Parathyroid adenoma (tissue), 2 donors: ENCODE results near the gene CHIT1.

ENCODE experiments used
- H2AFZ ChIP-seq: fragments of 300-600 bp; sonication (generic); one replicate; pipeline ENCODE4 v1.7.0; 2017; ENCODE audit warnings: antibody characterized with exemption, mild to moderate bottlenecking
- H3K27ac ChIP-seq: fragments of 300-600 bp; sonication (generic); one replicate; pipeline ENCODE4 v1.7.0; 2017
- H3K27me3 ChIP-seq: fragments of 300-600 bp; sonication (generic); one replicate; pipeline ENCODE4 v1.7.0; 2017; ENCODE audit warnings: low read length; ENCODE audit not compliant: control insufficient read depth, insufficient read depth
- H3K36me3 ChIP-seq: fragments of 300-600 bp; sonication (generic); one replicate; pipeline ENCODE4 v1.7.0; 2017; ENCODE audit warnings: low read length; ENCODE audit not compliant: control insufficient read depth, insufficient read depth
- H3K4me1 ChIP-seq: fragments of 300-600 bp; sonication (generic); one replicate; pipeline ENCODE4 v1.7.0; 2017; ENCODE audit warnings: control low read depth
- H3K4me2 ChIP-seq: fragments of 300-600 bp; sonication (generic); one replicate; pipeline ENCODE4 v1.7.0; 2017; ENCODE audit warnings: low read length
- H3K4me3 ChIP-seq: fragments of 300-600 bp; sonication (generic); one replicate; pipeline ENCODE4 v1.7.0; 2017; ENCODE audit warnings: low read depth, low read length
- H3K79me2 ChIP-seq: fragments of 300-600 bp; sonication (generic); one replicate; pipeline ENCODE4 v1.7.0; 2017; ENCODE audit warnings: control low read depth
- H3K9ac ChIP-seq: fragments of 300-600 bp; sonication (generic); one replicate; pipeline ENCODE4 v1.7.0; 2017; ENCODE audit warnings: mild to moderate bottlenecking
- H3K9me3 ChIP-seq: fragments of 300-600 bp; sonication (generic); one replicate; pipeline ENCODE4 v1.7.0; 2017; ENCODE audit warnings: low read length; ENCODE audit not compliant: control insufficient read depth
- TF ChIP-seq, protein P1 (sequence below): fragments of 300-600 bp; sonication (generic); IDR thresholded peaks from one replicate; pipeline ENCODE4 v1.7.0; 2017; ENCODE audit warnings: antibody characterized with exemption, mild to moderate bottlenecking
- donor health status: primary hyperparathyroidism.

Gene CHIT1

GRCh38 chr1:203184467-203184866 lies 45.0 kb downstream of the CHIT1 start:
- Histone ChIP-seq H3K27me3 (no peaks in the 10 kb centered on the region), H3K9ac (no peak overlapping the region), H3K36me3 (no peaks in the 10 kb centered on the region), H2AFZ (no peak overlapping the region), H3K9me3 (no peaks in the 10 kb centered on the region), H3K27ac (no peak overlapping the region), H3K4me1 (no peaks in the 10 kb centered on the region), H3K79me2 (no peaks in the 10 kb centered on the region), H3K4me2 (no peak overlapping the region), H3K4me3 (no peak overlapping the region)
- TF ChIP-seq, protein P1, sequence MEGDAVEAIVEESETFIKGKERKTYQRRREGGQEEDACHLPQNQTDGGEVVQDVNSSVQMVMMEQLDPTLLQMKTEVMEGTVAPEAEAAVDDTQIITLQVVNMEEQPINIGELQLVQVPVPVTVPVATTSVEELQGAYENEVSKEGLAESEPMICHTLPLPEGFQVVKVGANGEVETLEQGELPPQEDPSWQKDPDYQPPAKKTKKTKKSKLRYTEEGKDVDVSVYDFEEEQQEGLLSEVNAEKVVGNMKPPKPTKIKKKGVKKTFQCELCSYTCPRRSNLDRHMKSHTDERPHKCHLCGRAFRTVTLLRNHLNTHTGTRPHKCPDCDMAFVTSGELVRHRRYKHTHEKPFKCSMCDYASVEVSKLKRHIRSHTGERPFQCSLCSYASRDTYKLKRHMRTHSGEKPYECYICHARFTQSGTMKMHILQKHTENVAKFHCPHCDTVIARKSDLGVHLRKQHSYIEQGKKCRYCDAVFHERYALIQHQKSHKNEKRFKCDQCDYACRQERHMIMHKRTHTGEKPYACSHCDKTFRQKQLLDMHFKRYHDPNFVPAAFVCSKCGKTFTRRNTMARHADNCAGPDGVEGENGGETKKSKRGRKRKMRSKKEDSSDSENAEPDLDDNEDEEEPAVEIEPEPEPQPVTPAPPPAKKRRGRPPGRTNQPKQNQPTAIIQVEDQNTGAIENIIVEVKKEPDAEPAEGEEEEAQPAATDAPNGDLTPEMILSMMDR: no peak

DNA sequence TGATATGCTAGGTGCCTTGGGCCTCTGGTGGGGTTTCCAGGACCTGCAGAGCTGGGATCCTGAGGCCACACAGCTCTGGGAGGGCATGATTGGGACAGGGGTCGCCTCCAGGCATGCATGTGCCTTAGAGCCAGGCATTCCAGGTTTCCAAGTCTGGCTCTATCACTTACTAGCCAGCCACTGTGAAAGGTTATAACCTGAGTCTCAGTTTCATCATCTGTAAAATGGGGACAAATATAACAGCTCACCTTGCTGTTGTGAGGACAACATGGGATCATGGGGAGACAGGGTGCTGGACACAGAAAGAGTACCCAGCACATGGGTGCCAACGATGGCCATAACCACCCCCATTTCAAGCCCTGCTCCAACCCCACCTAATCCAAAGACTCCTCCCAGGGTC lies 45.6 kb downstream of the CHIT1 start:
- Histone ChIP-seq H3K4me3 (no peak overlapping the region), H3K9ac (no peak overlapping the region), H3K36me3 (no peaks in the 10 kb centered on the region), H3K27me3 (no peaks in the 10 kb centered on the region), H3K9me3 (no peaks in the 10 kb centered on the region), H3K27ac (no peak overlapping the region), H3K4me1 (no peaks in the 10 kb centered on the region), H3K4me2 (no peak overlapping the region), H2AFZ (no peak overlapping the region), H3K79me2 (no peaks in the 10 kb centered on the region)
- TF ChIP-seq, protein P1: no peak

- Histone ChIP-seq H2AFZ (no peak overlapping the region), H3K27me3 (no peaks in the 10 kb centered on the region), H3K4me2 (no peak overlapping the region), H3K27ac (no peak overlapping the region), H3K4me3 (no peak overlapping the region), H3K36me3 (no peaks in the 10 kb centered on the region), H3K79me2 (no peaks in the 10 kb centered on the region), H3K4me1 (no peaks in the 10 kb centered on the region), H3K9me3 (no peaks in the 10 kb centered on the region), H3K9ac (no peak overlapping the region)
- TF ChIP-seq, protein P1: no peak
Measured at GRCh38 chr1:203182387-203182953, 47.0 kb downstream of the CHIT1 start.

- H3K79me2 ChIP-seq: no peaks in the 10 kb centered on the region
- H3K9me3 ChIP-seq: no peaks in the 10 kb centered on the region
- TF ChIP-seq, protein P1: no peak
- H3K9ac ChIP-seq: no peak overlapping the region
- no peak overlapping the region for H2AFZ ChIP-seq
- no peak overlapping the region for H3K4me2 ChIP-seq
- H3K27me3 ChIP-seq: no peaks in the 10 kb centered on the region
- no peaks in the 10 kb centered on the region for H3K4me1 ChIP-seq
- H3K4me3 ChIP-seq: no peak overlapping the region
- H3K36me3 ChIP-seq: no peaks in the 10 kb centered on the region
- H3K27ac ChIP-seq: no peak overlapping the region
Measured at GRCh38 chr1:203181586-203182386, 47.7 kb downstream of the CHIT1 start.
